Panc1 (cell line): ENCODE data around the gene PCED1B. TPM values are rescaled to one million over a fixed set of nuclear protein-coding genes. Genes with fewer than 3 reads are reported as not detected.

Experiments used
- ATAC-seq: fragments of 200-7000 bp; cut with Tn5 transposase; 2 replicates; pipeline ENCODE4 v1.9.1; 2020; ENCODE audit warnings: mild to moderate bottlenecking, moderate library complexity
- Bru-seq: library from RNA; stranded (reverse); fragments of 400-500 nt; gene quantifications from one replicate; lab custom pipeline; 2021; lab: Mats Ljungman, UMichigan
- BruChase-seq, 2 experiments: library from RNA; stranded (reverse); fragments of 400-500 nt; gene quantifications; one replicate each; lab custom pipeline; 2021; lab: Mats Ljungman, UMichigan
- BruUV-seq: library from RNA; stranded (reverse); fragments of 400-500 nt; replicated peaks from 2 replicates; lab custom pipeline; 2021; lab: Mats Ljungman, UMichigan
- CTCF ChIA-PET: fragments of 300-600 bp; sonication (Branson Sonifier 250); formaldehyde crosslinking; loops from one replicate; lab custom pipeline; 2022; ENCODE audit warnings: antibody characterized with exemption; lab: Charles Lee
- POLR2A ChIA-PET: fragments of 300-600 bp; sonication (Branson Sonifier 250); formaldehyde crosslinking; loops from one replicate; lab custom pipeline; 2022; ENCODE audit warnings: antibody characterized with exemption; lab: Charles Lee
- DNase-seq: peaks from one replicate; pipeline ENCODE4 v3.0.0-alpha.2; 2010; ENCODE audit warnings: low read depth, low spot score
- H3K27ac ChIP-seq: 2 replicates; pipeline ENCODE4 v1.5.1; 2011; ENCODE audit warnings: mild to moderate bottlenecking, low read length, inconsistent platforms
- H3K27me3 ChIP-seq: fragments of 200-500 bp; sonication (Bioruptor generic); 2 replicates; pipeline ENCODE4 v1.6.0; 2014; ENCODE audit warnings: low read length, inconsistent platforms; ENCODE audit not compliant: control insufficient read depth, insufficient read depth
- H3K36me3 ChIP-seq: fragments of 200-500 bp; sonication (Bioruptor generic); 2 replicates; pipeline ENCODE4 v1.5.1; 2014; ENCODE audit warnings: inconsistent platforms, mild to moderate bottlenecking, low read length, moderate library complexity; ENCODE audit not compliant: control insufficient read depth, insufficient read depth
- H3K4me1 ChIP-seq: 2 replicates; pipeline ENCODE4 v1.5.1; 2011; ENCODE audit warnings: inconsistent platforms, mild to moderate bottlenecking, low read length, moderate library complexity; ENCODE audit not compliant: control insufficient read depth, insufficient read depth
- H3K4me3 ChIP-seq, 2 experiments: 2 replicates each; pipeline ENCODE4 v1.5.1; 2011 to 2012; ENCODE audit warnings: low read depth in 2 of 2, low read length in 2 of 2, mild to moderate bottlenecking in 2 of 2, inconsistent platforms in 1 of 2, moderate library complexity in 1 of 2
- H3K9me3 ChIP-seq: fragments of 200-500 bp; sonication (Bioruptor generic); 2 replicates; pipeline ENCODE4 v1.5.1; 2014; ENCODE audit warnings: low read depth, mild to moderate bottlenecking, inconsistent platforms, low read length, moderate library complexity; ENCODE audit not compliant: control insufficient read depth, insufficient read depth
- CTCF ChIP-seq: fragments of 450-650 bp; IDR thresholded peaks from 2 replicates; pipeline ENCODE4 v1.5.1; 2017; ENCODE audit warnings: mild to moderate bottlenecking
- POLR2AphosphoS5 ChIP-seq: IDR thresholded peaks from 2 replicates; pipeline ENCODE4 v1.6.1; 2012; ENCODE audit warnings: mild to moderate bottlenecking, low read depth, low read length, moderate library complexity
- REST ChIP-seq, 2 experiments: IDR thresholded peaks; 2 replicates each; pipeline ENCODE4 v1.6.1; 2011 to 2012; ENCODE audit warnings: low read depth in 2 of 2, control low read depth in 1 of 2, low read length in 1 of 2, mild to moderate bottlenecking in 1 of 2, moderate library complexity in 1 of 2; ENCODE audit not compliant: insufficient read depth in 1 of 2
- SIN3A ChIP-seq: IDR thresholded peaks from 2 replicates; pipeline ENCODE4 v1.6.1; 2012; ENCODE audit warnings: low read depth, mild to moderate bottlenecking, low read length, moderate library complexity, borderline replicate concordance; ENCODE audit not compliant: insufficient read depth
- TCF7L2 ChIP-seq: IDR thresholded peaks from 2 replicates; pipeline ENCODE4 v1.6.1; 2011; ENCODE audit warnings: mild to moderate bottlenecking, low read depth, low read length, inconsistent platforms
- in situ Hi-C: cut with HindIII; loops from 2 replicates; pipeline ENCODE4 v1.10.0; 2016; ENCODE audit warnings: low sequenced_read_pairs, low pct_unique_long_range_greater_than_20kb
- intact Hi-C: fragments of 100-400 bp; cut with micrococcal nuclease; formaldehyde crosslinking; loops from one replicate; pipeline ENCODE4 v1.10.0; 2022; ENCODE audit not compliant: unreplicated experiment
- long read RNA-seq: library from polyadenylated mRNA; unstranded; transcript quantifications from one replicate; pipeline ENCODE4 v2.0.0, GENCODE V29; 2021; ENCODE audit not compliant: unreplicated experiment
- polyA plus RNA-seq: library from polyadenylated mRNA; unstranded; fragments of >200 nt; gene quantifications from one replicate; pipeline ENCODE4 v1.2.1, GENCODE V29; 2012; ENCODE audit warnings: missing spikeins; ENCODE audit not compliant: insufficient read length
- total RNA-seq: library from RNA; stranded (reverse); gene quantifications from one replicate; pipeline ENCODE4 v1.2.1, GENCODE V29; 2021; ENCODE audit not compliant: unreplicated experiment

Gene PCED1B
- total RNA-seq = 0.82 TPM
- 0.99 TPM for polyA plus RNA-seq
- Bru-seq, nascent RNA = percentile 49 among the genes with signal in this experiment
- percentile 61 among the genes with signal in this experiment for BruChase-seq, experiment 1, labeled RNA remaining after a 2-hour chase
- BruChase-seq, experiment 2, labeled RNA remaining after a 6-hour chase = percentile 56 among the genes with signal in this experiment
- long read RNA-seq, partial matches to known transcripts = 0 of 2 reads
- long read RNA-seq, other reads (novel, unspliced or antisense) = 2 of 2 reads

GRCh38 chr12:47079468-47079980 is at the start of gene PCED1B, which contains the start of gene AMIGO2:
Gene PCED1B (plus strand): TSS chr12:47079621. CDS start chr12:47235064, 155,443 bp downstream.
Gene AMIGO2 (minus strand): TSS chr12:47079959. CDS start chr12:47079002, 957 bp downstream.
- TF ChIP-seq CTCF (peak; percentile 77), TCF7L2 (no peak), REST (IDR thresholded peaks at IDR 0.05; ENCODE audit: insufficient read depth in 1 of 2, low read depth in 2 of 2, low read length in 1 of 2) (0 out of 4 replicates have a peak, but pooled peaks of 1 of the 2 experiments have one; percentile 14), POLR2AphosphoS5 (no peak), SIN3A (no peak)
- ChIA-PET POLR2A (interaction anchor here (0.6 kb wide), 1 partner anchor 838 kb away, joined by 3 read pairs; no protein-coding TSS in a partner anchor), CTCF (no interaction called here)
- no peaks in the 10 kb centered on the region for H3K9me3 ChIP-seq
- H3K27me3 ChIP-seq = peaks cover 2% of the 10 kb centered on the region; the same call in 1 of the 2 replicates
- DNase-seq (no peak), ATAC-seq (peak; percentile 69)
- BruUV-seq = no TSS peak
- peak within 1 kb of the TSS; percentile 86 for H3K27ac ChIP-seq
- intact Hi-C loops = no loop called here
- H3K4me1 ChIP-seq = peaks cover 33% of the 10 kb centered on the region
- H3K36me3 ChIP-seq = no peaks in the 10 kb centered on the region; the same call in 1 of the 2 replicates
- in situ Hi-C loops = no loop called here
- H3K4me3 ChIP-seq = peak within 1 kb of the TSS; percentile 67 to 85

- no peak for ATAC-seq
- TF ChIP-seq SIN3A (no peak), CTCF (no peak), POLR2AphosphoS5 (no peak), TCF7L2 (no peak), REST (IDR thresholded peaks at IDR 0.05; ENCODE audit: insufficient read depth in 1 of 2, low read depth in 2 of 2, low read length in 1 of 2) (no peak)
- no peaks in the 10 kb centered on the region for H3K27me3 ChIP-seq
- no peaks in the 10 kb centered on the region for H3K9me3 ChIP-seq
- no peaks in the 10 kb centered on the region for H3K36me3 ChIP-seq
- no peak overlapping the region for H3K27ac ChIP-seq
- H3K4me1 ChIP-seq = no peaks in the 10 kb centered on the region
- BruUV-seq = no TSS peak
- ChIA-PET POLR2A (interaction anchor here (0.5 kb wide), 1 partner anchor 1805 kb away, joined by 4 read pairs; no protein-coding TSS in a partner anchor), CTCF (interaction anchor here (0.6 kb wide), 1 partner anchor 712 kb away, joined by 3 read pairs; no protein-coding TSS in a partner anchor)
- intact Hi-C loops (loop anchor here (5.0 to 10.0 kb wide), 3 partner anchors 367 to 895 kb away; no protein-coding TSS in a partner anchor), in situ Hi-C loops (no loop called here)
- no peak for DNase-seq
- no peak overlapping the region for H3K4me3 ChIP-seq
Measured at GRCh38 chr12:47029903-47030302, 49.5 kb upstream of the PCED1B start.
